IMR-90 (cell line): Measurements from ENCODE around the gene ZNRF4. TPM values are rescaled to one million over a fixed set of nuclear protein-coding genes. Genes with fewer than 3 reads are reported as not detected.

Source experiments
- ATAC-seq: fragments of 200-7000 bp; cut with Tn5 transposase; 2 replicates; pipeline ENCODE4 v1.9.1; 2020; ENCODE audit warnings: low read depth, mild to moderate bottlenecking, moderate library complexity
- BruUV-seq: library from RNA; stranded (reverse); fragments of 400-500 nt; replicated peaks from 2 replicates; lab custom pipeline; 2021; lab: Mats Ljungman, UMichigan
- CTCF ChIA-PET: fragments of 300-600 bp; formaldehyde crosslinking; extraction: SDS; loops from one replicate; lab custom pipeline; 2021; ENCODE audit warnings: antibody characterized with exemption; lab: Yijun Ruan, JAX
- POLR2A ChIA-PET: fragments of 300-600 bp; sonication (Branson Sonifier 250); formaldehyde crosslinking; loops from one replicate; lab custom pipeline; 2022; ENCODE audit warnings: antibody characterized with exemption; ENCODE audit not compliant: unreplicated experiment; lab: Charles Lee
- DNase-seq: peaks from one replicate; pipeline ENCODE4 v3.0.0; 2013
- H2AFZ ChIP-seq: replicated peaks from 2 replicates; pipeline ENCODE3; 2013; ENCODE audit warnings: low read length, mild to moderate bottlenecking; ENCODE audit not compliant: poor library complexity
- H2AK5ac ChIP-seq: 2 replicates; pipeline ENCODE4 v1.6.1; 2013; ENCODE audit warnings: low read depth, low read length, inconsistent platforms
- H2AK9ac ChIP-seq: replicated peaks from 2 replicates; pipeline ENCODE3; 2013; ENCODE audit warnings: mild to moderate bottlenecking, low read depth, low read length, moderate library complexity; ENCODE audit not compliant: poor library complexity
- H2BK120ac ChIP-seq: 2 replicates; pipeline ENCODE4 v1.6.1; 2013; ENCODE audit warnings: low read depth, low read length, inconsistent platforms
- H2BK15ac ChIP-seq: 3 replicates; pipeline ENCODE4 v1.6.1; 2013; ENCODE audit warnings: low read depth, low read length, inconsistent platforms
- H2BK20ac ChIP-seq: 2 replicates; pipeline ENCODE4 v1.6.1; 2013; ENCODE audit warnings: low read depth, mild to moderate bottlenecking, inconsistent platforms, low read length, moderate library complexity
- H2BK5ac ChIP-seq: 2 replicates; pipeline ENCODE4 v1.6.1; 2013; ENCODE audit warnings: mild to moderate bottlenecking, low read depth, low read length, inconsistent platforms; ENCODE audit not compliant: poor library complexity, severe bottlenecking
- H3K14ac ChIP-seq: replicated peaks from 2 replicates; pipeline ENCODE4 v1.6.1; 2013; ENCODE audit warnings: low read depth, low read length, inconsistent platforms
- H3K18ac ChIP-seq: 2 replicates; pipeline ENCODE4 v1.6.1; 2013; ENCODE audit warnings: low read depth, low read length, control low read depth
- H3K23ac ChIP-seq: 2 replicates; pipeline ENCODE4 v1.6.1; 2013; ENCODE audit warnings: low read depth, low read length, inconsistent platforms
- H3K27ac ChIP-seq: 2 replicates; pipeline ENCODE4 v1.5.1; 2013; ENCODE audit warnings: mild to moderate bottlenecking, control low read depth, low read length; ENCODE audit not compliant: insufficient read depth
- H3K27me3 ChIP-seq: 2 replicates; pipeline ENCODE4 v1.6.1; 2013; ENCODE audit warnings: low read length; ENCODE audit not compliant: control insufficient read depth, insufficient read depth
- H3K36me3 ChIP-seq: 2 replicates; pipeline ENCODE4 v1.6.1; 2013; ENCODE audit warnings: low read length, mixed read lengths; ENCODE audit not compliant: control insufficient read depth, insufficient read depth
- H3K4ac ChIP-seq: 2 replicates; pipeline ENCODE4 v1.6.1; 2013; ENCODE audit warnings: low read depth, low read length, inconsistent platforms
- H3K4me1 ChIP-seq: 2 replicates; pipeline ENCODE4 v1.6.1; 2013; ENCODE audit warnings: low read length, mixed read lengths; ENCODE audit not compliant: control insufficient read depth, insufficient read depth
- H3K4me2 ChIP-seq: 2 replicates; pipeline ENCODE4 v1.6.1; 2013; ENCODE audit warnings: low read depth, mild to moderate bottlenecking, control low read depth, low read length, moderate library complexity
- H3K4me3 ChIP-seq: 2 replicates; pipeline ENCODE4 v1.5.1; 2013; ENCODE audit warnings: low read depth, mild to moderate bottlenecking, control low read depth, low read length, moderate library complexity; ENCODE audit not compliant: insufficient read depth
- H3K56ac ChIP-seq: 2 replicates; pipeline ENCODE4 v1.6.1; 2013; ENCODE audit warnings: low read length, inconsistent platforms; ENCODE audit not compliant: insufficient read depth; ENCODE audit errors: extremely low read depth
- H3K79me1 ChIP-seq, 2 experiments: 2 replicates each; pipeline ENCODE4 v1.6.1; 2013; ENCODE audit warnings: low read length in 2 of 2, inconsistent platforms in 1 of 2, low read depth in 1 of 2
- H3K9ac ChIP-seq: 2 replicates; pipeline ENCODE4 v1.6.1; 2013; ENCODE audit warnings: low read depth, low read length, control low read depth
- H3K9me1 ChIP-seq: 2 replicates; pipeline ENCODE4 v1.6.1; 2013; ENCODE audit warnings: low read length, inconsistent platforms; ENCODE audit not compliant: insufficient read depth
- H3K9me3 ChIP-seq: 2 replicates; pipeline ENCODE4 v1.6.1; 2013; ENCODE audit warnings: low read length; ENCODE audit not compliant: control insufficient read depth, insufficient read depth
- H4K20me1 ChIP-seq: 2 replicates; pipeline ENCODE4 v1.6.1; 2013; ENCODE audit warnings: low read length, inconsistent platforms; ENCODE audit not compliant: insufficient read depth
- H4K5ac ChIP-seq: 2 replicates; pipeline ENCODE4 v1.6.1; 2013; ENCODE audit warnings: mild to moderate bottlenecking, low read depth, low read length, control low read depth
- H4K8ac ChIP-seq, 2 experiments: 2 replicates each; pipeline ENCODE4 v1.6.1; 2013; ENCODE audit warnings: low read depth in 2 of 2, low read length in 2 of 2, control low read depth in 1 of 2, inconsistent platforms in 1 of 2
- H4K91ac ChIP-seq: 2 replicates; pipeline ENCODE4 v1.6.1; 2013; ENCODE audit warnings: low read depth, low read length, inconsistent platforms; ENCODE audit not compliant: insufficient read depth
- BHLHE40 ChIP-seq: fragments of 150-350 bp; IDR thresholded peaks from 2 replicates; pipeline ENCODE4 v1.6.1; 2016; ENCODE audit warnings: mild to moderate bottlenecking, low read depth, low read length
- CEBPB ChIP-seq: IDR thresholded peaks from 2 replicates; pipeline ENCODE4 v1.6.1; 2012; ENCODE audit warnings: low read depth, low read length, improper control_type of control experiment
- CHD1 ChIP-seq: IDR thresholded peaks from 2 replicates; pipeline ENCODE4 v1.6.1; 2012; ENCODE audit warnings: low read depth, low read length, improper control_type of control experiment
- ELK1 ChIP-seq: fragments of 150-350 bp; IDR thresholded peaks from 2 replicates; pipeline ENCODE4 v1.6.1; 2016; ENCODE audit warnings: low read depth, mild to moderate bottlenecking, low read length, moderate library complexity, borderline replicate concordance
- FOS ChIP-seq: fragments of 150-350 bp; IDR thresholded peaks from 2 replicates; pipeline ENCODE4 v1.6.1; 2016; ENCODE audit warnings: low read depth, low read length
- MAFK ChIP-seq: IDR thresholded peaks from 2 replicates; pipeline ENCODE4 v1.6.1; 2012; ENCODE audit warnings: low read depth, low read length, improper control_type of control experiment
- MAZ ChIP-seq: IDR thresholded peaks from 2 replicates; pipeline ENCODE4 v1.6.1; 2012; ENCODE audit warnings: low read depth, mild to moderate bottlenecking, low read length, improper control_type of control experiment, moderate library complexity, borderline replicate concordance
- MXI1 ChIP-seq: IDR thresholded peaks from 2 replicates; pipeline ENCODE4 v1.6.1; 2012; ENCODE audit warnings: low read depth, mild to moderate bottlenecking, low read length, moderate library complexity, borderline replicate concordance
- POLR2A ChIP-seq: IDR thresholded peaks from 2 replicates; pipeline ENCODE4 v1.6.1; 2012; ENCODE audit warnings: mild to moderate bottlenecking, low read depth, low read length
- RAD21 ChIP-seq: IDR thresholded peaks from 2 replicates; pipeline ENCODE4 v1.6.1; 2012; ENCODE audit warnings: low read length, improper control_type of control experiment
- RCOR1 ChIP-seq: IDR thresholded peaks from 2 replicates; pipeline ENCODE4 v1.6.1; 2012; ENCODE audit warnings: mild to moderate bottlenecking, low read length, improper control_type of control experiment; ENCODE audit not compliant: insufficient replicate concordance
- RFX5 ChIP-seq: IDR thresholded peaks from 2 replicates; pipeline ENCODE4 v1.8.0; 2012; ENCODE audit warnings: low read depth, mild to moderate bottlenecking, low read length, moderate library complexity
- USF2 ChIP-seq: fragments of 150-350 bp; IDR thresholded peaks from 2 replicates; pipeline ENCODE4 v1.6.1; 2017; ENCODE audit warnings: mild to moderate bottlenecking, antibody characterized with exemption, low read length, low read depth
- WGBS, 2 experiments: methylation state at CpG; one replicate each; pipeline versions ENCODE4 v1.1.5 to v1.1.7; 2013; ENCODE audit warnings: missing lambda C conversion rate in 2 of 2; ENCODE audit not compliant: insufficient read length in 1 of 2; ENCODE audit errors: extremely low coverage in 2 of 2; 5-methylcytosine and 5-hydroxymethylcytosine counted together
- dilution Hi-C: fragments of 300-500 bp; cut with HindIII; formaldehyde crosslinking; loops from one replicate; pipeline ENCODE4 v1.14.3; 2018; ENCODE audit warnings: low sequenced_read_pairs; ENCODE audit not compliant: unreplicated experiment
- in situ Hi-C: fragments of 300-500 bp; cut with MboI; formaldehyde crosslinking; loops from 3 replicates; pipeline ENCODE4 v1.14.3; 2019; ENCODE audit warnings: low sequenced_read_pairs, inconsistent platforms, mixed read lengths
- intact Hi-C: fragments of 100-400 bp; cut with micrococcal nuclease; formaldehyde crosslinking; loops from 2 replicates; pipeline ENCODE4 v1.10.0; 2022
- polyA plus RNA-seq, 3 experiments: library from polyadenylated mRNA; depleted of rRNA; stranded (reverse); fragments of >200 nt; gene quantifications; 2 replicates each; pipeline ENCODE4 v1.2.3, GENCODE V29; 2012; ENCODE audit warnings: low replicate concordance in 1 of 3
- total RNA-seq: library from RNA; depleted of rRNA; stranded (reverse); fragments of >200 nt; gene quantifications from 2 replicates; pipeline ENCODE4 v1.2.3, GENCODE V29; 2012

ZNRF4 gene
- total and polyA plus RNA-seq, 2 of the 4 experiments (the other 2 are of a cell fraction): not detected

GRCh38 chr19:5495792-5496191 is 40.6 kb downstream of the ZNRF4 start:
- BruUV-seq: no TSS peak
- H2AK9ac ChIP-seq: no peak overlapping the region
- H3K79me1 ChIP-seq: no peaks in the 10 kb centered on the region
- H3K23ac ChIP-seq: no peak overlapping the region
- DNase-seq (no peak), ATAC-seq (no peak)
- H3K4me2 ChIP-seq: no peak overlapping the region
- no peaks in the 10 kb centered on the region for H3K36me3 ChIP-seq
- H3K4me1 ChIP-seq: no peaks in the 10 kb centered on the region
- no peak overlapping the region for H4K8ac ChIP-seq
- no peak overlapping the region for H3K4me3 ChIP-seq
- 75% methylated on average over 2 of the region's 5 CpGs; no CpG with 5 or more reads in 1 of the 2 experiments for WGBS, 2 experiments
- H2BK5ac ChIP-seq: no peak overlapping the region
- intact Hi-C loops: no loop called here
- no peak overlapping the region for H3K14ac ChIP-seq
- H3K9ac ChIP-seq: no peak overlapping the region
- POLR2A ChIA-PET: no interaction called here
- in situ Hi-C loops: no loop called here
- H2BK20ac ChIP-seq: no peak overlapping the region
- TF ChIP-seq MAFK (no peak), RAD21 (no peak), BHLHE40 (no peak), CHD1 (no peak), USF2 (no peak), ELK1 (no peak), POLR2A (no peak), MAZ (no peak), FOS (no peak), MXI1 (no peak), RFX5 (no peak), RCOR1 (no peak), CEBPB (no peak)
- H3K18ac ChIP-seq: no peak overlapping the region
- CTCF ChIA-PET: interaction anchor here (0.6 kb wide), 1 partner anchor 56 kb away, joined by 3 read pairs; no protein-coding TSS in a partner anchor
- no peak overlapping the region for H4K91ac ChIP-seq
- peaks cover 2% of the 10 kb centered on the region; the same call in 1 of the 2 replicates for H3K9me3 ChIP-seq
- H2AK5ac ChIP-seq: no peak overlapping the region
- H2BK120ac ChIP-seq: no peak overlapping the region
- H3K9me1 ChIP-seq: no peaks in the 10 kb centered on the region
- no peak overlapping the region for H3K4ac ChIP-seq
- H3K27ac ChIP-seq: no peak overlapping the region
- no peak overlapping the region for H2BK15ac ChIP-seq
- H4K5ac ChIP-seq: no peak overlapping the region
- no peaks in the 10 kb centered on the region for H4K20me1 ChIP-seq
- peaks cover 55% of the 10 kb centered on the region for H3K27me3 ChIP-seq
- no peak overlapping the region for H3K56ac ChIP-seq
- no peak overlapping the region for H2AFZ ChIP-seq
- dilution Hi-C loops: no loop called here
